H1 (cell line): ENCODE data around the gene NASP. TPM values are rescaled to one million over a fixed set of nuclear protein-coding genes. Genes with fewer than 3 reads are reported as not detected.

Experiments
- CTCF ChIA-PET: fragments of 300-600 bp; sonication (Branson Sonifier 250); formaldehyde crosslinking; loops from one replicate; lab custom pipeline; 2021; ENCODE audit not compliant: partially characterized antibody; lab: Charles Lee
- POLR2A ChIA-PET: fragments of 300-600 bp; sonication (Branson Sonifier 250); formaldehyde crosslinking; loops from one replicate; lab custom pipeline; 2021; ENCODE audit warnings: inconsistent platforms; ENCODE audit not compliant: partially characterized antibody; lab: Charles Lee
- DNase-seq, 2 experiments: peaks; one replicate each; pipeline versions ENCODE4 v3.0.0 to v3.0.0-alpha.2; 2010 to 2022; ENCODE audit warnings: low spot score in 2 of 2, low read depth in 1 of 2, mixed read lengths in 1 of 2
- FAIRE-seq: peaks from 2 replicates; lab custom pipeline; 2011; peaks lifted over from hg19 to GRCh38; lab: Jason Lieb, UNC
- H2AFZ ChIP-seq: 2 replicates; pipeline ENCODE4 v1.8.1; 2012; ENCODE audit warnings: low read length, inconsistent platforms
- H2AK5ac ChIP-seq: 2 replicates; pipeline ENCODE4 v1.6.1; 2013; ENCODE audit warnings: low read depth, low read length
- H2BK120ac ChIP-seq: replicated peaks from 2 replicates; pipeline ENCODE3; 2013; ENCODE audit warnings: low read depth, low read length, inconsistent platforms
- H2BK12ac ChIP-seq: 2 replicates; pipeline ENCODE4 v1.6.1; 2013; ENCODE audit warnings: low read depth, low read length
- H2BK15ac ChIP-seq: 2 replicates; pipeline ENCODE4 v1.6.1; 2013; ENCODE audit warnings: low read length
- H2BK20ac ChIP-seq: 2 replicates; pipeline ENCODE4 v1.6.1; 2013; ENCODE audit warnings: low read length
- H2BK5ac ChIP-seq: 2 replicates; pipeline ENCODE4 v1.6.1; 2013; ENCODE audit warnings: low read depth, low read length
- H3K14ac ChIP-seq: 2 replicates; pipeline ENCODE4 v1.6.1; 2013; ENCODE audit warnings: inconsistent platforms; ENCODE audit not compliant: insufficient read length
- H3K18ac ChIP-seq: 2 replicates; pipeline ENCODE4 v1.6.1; 2013; ENCODE audit warnings: low read length; ENCODE audit errors: extremely low read depth
- H3K23ac ChIP-seq: 2 replicates; pipeline ENCODE4 v1.6.1; 2013; ENCODE audit warnings: inconsistent platforms; ENCODE audit not compliant: insufficient read length
- H3K23me2 ChIP-seq: 2 replicates; pipeline ENCODE4 v1.6.1; 2013; ENCODE audit warnings: low read depth, low read length
- H3K27ac ChIP-seq: 2 replicates; pipeline ENCODE4 v1.6.1; 2011; ENCODE audit warnings: low read depth, low read length, inconsistent platforms
- H3K27me3 ChIP-seq, 4 experiments: replicated peaks in 1 of 4; 1 replicate in 1 of 4; 2 replicates in 3 of 4; pipeline versions ENCODE4 v1.6.1 to v1.8.1; 2011 to 2013; ENCODE audit warnings: low read length in 3 of 4, mild to moderate bottlenecking in 3 of 4, inconsistent platforms in 2 of 4, mixed read lengths in 2 of 4, moderate library complexity in 1 of 4; ENCODE audit not compliant: control insufficient read depth in 3 of 4, insufficient read depth in 3 of 4; ENCODE audit errors: extremely low read depth in 1 of 4
- H3K36me3 ChIP-seq, 4 experiments: 2 replicates each; pipeline versions ENCODE4 v1.6.1 to v1.8.1; 2011 to 2013; ENCODE audit warnings: mild to moderate bottlenecking in 4 of 4, low read length in 3 of 4, moderate library complexity in 2 of 4, control low read depth in 1 of 4, inconsistent platforms in 1 of 4; ENCODE audit not compliant: insufficient read depth in 4 of 4, control insufficient read depth in 2 of 4
- H3K4ac ChIP-seq: replicated peaks from 2 replicates; pipeline ENCODE3; 2013; ENCODE audit warnings: low read length, low read depth, mixed read lengths, inconsistent platforms; ENCODE audit not compliant: insufficient read length
- H3K4me1 ChIP-seq, 4 experiments: replicated peaks in 1 of 4; 1 replicate in 1 of 4; 2 replicates in 3 of 4; pipeline versions ENCODE4 v1.6.1 to v1.8.1; 2011 to 2013; ENCODE audit warnings: low read length in 3 of 4, inconsistent platforms in 2 of 4, mixed read lengths in 1 of 4; ENCODE audit not compliant: insufficient read depth in 4 of 4, control insufficient read depth in 3 of 4
- H3K4me2 ChIP-seq, 2 experiments: 2 replicates each; pipeline versions ENCODE4 v1.6.1 to v1.8.1; 2011 to 2013; ENCODE audit warnings: low read depth in 2 of 2, low read length in 2 of 2, control low read depth in 1 of 2, inconsistent platforms in 1 of 2, mild to moderate bottlenecking in 1 of 2; ENCODE audit not compliant: insufficient read depth in 1 of 2
- H3K4me3 ChIP-seq, 4 experiments: fragments of 200-600, 300-600 bp in 1 of 4; sonication (generic), shearing (Covaris generic), sonication (Bioruptor Twin) in 1 of 4; 2 replicates each; pipeline versions ENCODE4 v1.5.1 to v1.8.1; 2011 to 2016; ENCODE audit warnings: low read length in 4 of 4, low read depth in 3 of 4, control low read depth in 2 of 4, inconsistent platforms in 2 of 4, mild to moderate bottlenecking in 2 of 4, mixed read lengths in 1 of 4, moderate library complexity in 1 of 4; ENCODE audit not compliant: insufficient read depth in 2 of 4; ENCODE audit errors: extremely low read depth in 1 of 4
- H3K56ac ChIP-seq: replicated peaks from 2 replicates; pipeline ENCODE3; 2013; ENCODE audit warnings: low read depth, mild to moderate bottlenecking, mixed read lengths, low read length, inconsistent platforms; ENCODE audit not compliant: insufficient read length
- H3K79me1 ChIP-seq: 2 replicates; pipeline ENCODE4 v1.6.1; 2013; ENCODE audit warnings: low read depth, low read length, control low read depth
- H3K79me2 ChIP-seq, 2 experiments: 2 replicates each; pipeline versions ENCODE4 v1.6.1 to v1.8.1; 2012 to 2013; ENCODE audit warnings: low read length in 2 of 2, mild to moderate bottlenecking in 2 of 2, inconsistent platforms in 1 of 2; ENCODE audit not compliant: insufficient read depth in 2 of 2, control insufficient read depth in 1 of 2
- H3K9ac ChIP-seq, 4 experiments: replicated peaks in 1 of 4; 1 replicate in 1 of 4; 2 replicates in 3 of 4; pipeline versions ENCODE4 v1.6.1 to v1.8.1; 2011 to 2013; ENCODE audit warnings: low read depth in 3 of 4, low read length in 3 of 4, control low read depth in 2 of 4, mild to moderate bottlenecking in 2 of 4, moderate library complexity in 2 of 4, inconsistent platforms in 1 of 4; ENCODE audit errors: extremely low read depth in 1 of 4
- H3K9me3 ChIP-seq, 2 experiments: 2 replicates each; pipeline versions ENCODE4 v1.6.1 to v1.8.1; 2012 to 2013; ENCODE audit warnings: mild to moderate bottlenecking in 2 of 2, moderate library complexity in 2 of 2, control low read depth in 1 of 2, inconsistent platforms in 1 of 2, low read depth in 1 of 2, low read length in 1 of 2, mixed read lengths in 1 of 2; ENCODE audit not compliant: insufficient read depth in 2 of 2
- H4K20me1 ChIP-seq, 2 experiments: replicated peaks in 1 of 2; 2 replicates each; pipeline versions ENCODE3 to v1.8.1; 2011 to 2013; ENCODE audit warnings: inconsistent platforms in 2 of 2, low read length in 2 of 2, mild to moderate bottlenecking in 1 of 2; ENCODE audit not compliant: insufficient read depth in 2 of 2, control insufficient read depth in 1 of 2
- H4K5ac ChIP-seq: 2 replicates; pipeline ENCODE4 v1.6.1; 2013; ENCODE audit warnings: low read length, low read depth, mixed read lengths, inconsistent platforms; ENCODE audit not compliant: insufficient read length
- H4K8ac ChIP-seq: 2 replicates; pipeline ENCODE4 v1.8.0; 2013; ENCODE audit warnings: mild to moderate bottlenecking, moderate library complexity, low read length, inconsistent platforms; ENCODE audit not compliant: insufficient read depth; ENCODE audit errors: extremely low read depth
- H4K91ac ChIP-seq: replicated peaks from 2 replicates; pipeline ENCODE3; 2013; ENCODE audit warnings: low read length, mixed read lengths, inconsistent platforms; ENCODE audit not compliant: insufficient read length
- ATF3 ChIP-seq: IDR thresholded peaks from 2 replicates; pipeline ENCODE4 v1.6.1; 2011; ENCODE audit warnings: low read depth, mild to moderate bottlenecking, low read length; ENCODE audit not compliant: insufficient read depth
- BRCA1 ChIP-seq: IDR thresholded peaks from 2 replicates; pipeline ENCODE4 v1.6.1; 2012; ENCODE audit warnings: low read depth, low read length, improper control_type of control experiment
- CBX5 ChIP-seq: fragments of 300-800, 300-1000 bp; sonication (generic); IDR thresholded peaks from 2 replicates; pipeline ENCODE4 v1.7.1; 2016; ENCODE audit warnings: antibody characterized with exemption, low read length, low read depth
- KDM1A ChIP-seq: fragments of 200-600, 300-600 bp; sonication (generic); IDR thresholded peaks from 2 replicates; pipeline ENCODE4 v1.7.1; 2016; ENCODE audit warnings: mild to moderate bottlenecking, low read length, borderline replicate concordance
- MAX ChIP-seq: IDR thresholded peaks from 2 replicates; pipeline ENCODE4 v1.6.1; 2012; ENCODE audit warnings: inconsistent platforms
- PHF8 ChIP-seq: fragments of 200-600 bp; sonication (generic); conservative IDR thresholded peaks from 2 replicates; pipeline ENCODE4 v1.7.1; 2012; ENCODE audit warnings: low read depth, mild to moderate bottlenecking, inconsistent platforms, low read length, moderate library complexity
- SIN3A ChIP-seq, 2 experiments: IDR thresholded peaks in 1 of 2; conservative IDR thresholded peaks in 1 of 2; 2 replicates each; pipeline ENCODE4 v1.6.1; 2011 to 2012; ENCODE audit warnings: low read length in 2 of 2, improper control_type of control experiment in 1 of 2, low read depth in 1 of 2, mild to moderate bottlenecking in 1 of 2
- SIX5 ChIP-seq: IDR thresholded peaks from 2 replicates; pipeline ENCODE4 v1.6.1; 2011; ENCODE audit warnings: mild to moderate bottlenecking, low read depth, low read length
- TCF12 ChIP-seq: IDR thresholded peaks from 2 replicates; pipeline ENCODE4 v1.6.1; 2011; ENCODE audit warnings: low read depth, mild to moderate bottlenecking, low read length
- YY1 ChIP-seq: IDR thresholded peaks from 2 replicates; pipeline ENCODE4 v1.6.1; 2011; ENCODE audit warnings: low read depth, mild to moderate bottlenecking, low read length
- WGBS, 2 experiments: shearing (Covaris generic) in 1 of 2; methylation state at CpG; one replicate each; pipeline versions ENCODE4 v1.1.6 to v1.1.7; 2013 to 2015; ENCODE audit warnings: low lambda C conversion rate in 2 of 2, mixed read lengths in 2 of 2, inconsistent platforms in 1 of 2, low coverage in 1 of 2, missing lambda C conversion rate in 1 of 2; ENCODE audit not compliant: insufficient replicate concordance in 2 of 2, insufficient coverage in 1 of 2, insufficient read length in 1 of 2; ENCODE audit errors: extremely low coverage in 1 of 2, missing lambda C conversion rate in 1 of 2; 5-methylcytosine and 5-hydroxymethylcytosine counted together
- polyA plus RNA-seq, 7 experiments: library from polyadenylated mRNA; depleted of rRNA in 3 of 7; stranded (reverse) in 5 of 7; unstranded in 2 of 7; fragments of >200 nt in 5 of 7; fragments of 200-250 nt in 2 of 7; gene quantifications; 1 replicate in 5 of 7; 2 replicates in 1 of 7; 4 replicates in 1 of 7; pipeline versions ENCODE4 v1.2.1 to v1.2.3, GENCODE V29; 2011 to 2013; ENCODE audit warnings: missing spikeins in 2 of 7, mixed read lengths in 2 of 7
- total RNA-seq: library from RNA; stranded (reverse); fragmentation: NEBNext Ultra II Directional; extraction: Animal tissue kit (Norgen Biotek cat#: 25700); gene quantifications from 2 replicates; pipeline ENCODE4 v1.2.1, GENCODE V29; 2021

The NASP gene
- total and polyA plus RNA-seq, 2 of the 8 experiments (the other 6 are each of a cell fraction or from before 2014, with no cell fraction given), result 263 to 647 TPM

GRCh38 chr1:45643321-45643720 lies 59.5 kb downstream of the NASP start:
- H3K9me3 ChIP-seq, result no peaks in the 10 kb centered on the region
- no peaks in the 10 kb centered on the region for H3K27me3 ChIP-seq
- H3K18ac ChIP-seq, result no peak overlapping the region
- no peak overlapping the region for H3K23ac ChIP-seq
- CTCF ChIA-PET, result interaction anchor here (1.0 to 1.4 kb wide), 2 partner anchors 11 to 14 kb away, joined by 3 read pairs; no protein-coding TSS in a partner anchor
- H4K20me1 ChIP-seq, result peaks cover 0 to 4% of the 10 kb centered on the region in 2 experiments
- H4K91ac ChIP-seq, result no peak overlapping the region
- no peak overlapping the region for H2BK5ac ChIP-seq
- no peak overlapping the region for H3K9ac ChIP-seq
- H3K79me2 ChIP-seq, result peaks cover 0 to 5% of the 10 kb centered on the region in 2 experiments; a peak in 1 of 4 replicates
- no peaks in the 10 kb centered on the region for H3K79me1 ChIP-seq
- H4K8ac ChIP-seq, result no peak overlapping the region
- no peak for DNase-seq
- H2BK20ac ChIP-seq, result no peak overlapping the region
- no peaks in the 10 kb centered on the region for H3K23me2 ChIP-seq
- FAIRE-seq, result no peak
- 85% methylated on average over 5 of the region's 5 CpGs; no CpG with 5 or more reads in 1 of the 2 experiments for WGBS, 2 experiments
- no peak overlapping the region for H3K4me3 ChIP-seq
- no peak overlapping the region for H3K4me2 ChIP-seq
- no peak overlapping the region for H2BK120ac ChIP-seq
- no peak overlapping the region for H3K14ac ChIP-seq
- TF ChIP-seq BRCA1 (no peak), MAX (no peak), KDM1A (no peak), SIX5 (no peak), CBX5 (no peak), PHF8 (no peak), TCF12 (no peak), YY1 (no peak), SIN3A (conservative IDR thresholded peaks at IDR 0.05 in 1 of 2, IDR thresholded peaks at IDR 0.05 in 1 of 2; ENCODE audit: low read depth in 1 of 2, low read length in 2 of 2) (no peak), ATF3 (no peak)
- TF ChIP-seq, all 59 proteins: peak for 0
- no peak overlapping the region for H2BK12ac ChIP-seq
- no peak overlapping the region for H2AK5ac ChIP-seq
- H4K5ac ChIP-seq, result no peak overlapping the region
- H2BK15ac ChIP-seq, result no peak overlapping the region
- POLR2A ChIA-PET, result interaction anchor here (1.6 to 2.3 kb wide), 2 partner anchors 30 to 60 kb away, joined by 3 to 6 read pairs; partner anchors contain the start of gene NASP
- H3K4ac ChIP-seq, result no peak overlapping the region
- H3K56ac ChIP-seq, result no peak overlapping the region
- peaks cover 16 to 70% (median 35%) of the 10 kb centered on the region in 4 experiments for H3K36me3 ChIP-seq
- no peaks in the 10 kb centered on the region for H3K4me1 ChIP-seq
- H3K27ac ChIP-seq, result no peak overlapping the region
- H2AFZ ChIP-seq, result no peak overlapping the region
